Measurements from ENCODE around the gene HPCA. TPM values are rescaled to one million over a fixed set of nuclear protein-coding genes. Genes with fewer than 3 reads are reported as not detected.

The HPCA gene
- polyA plus RNA-seq, 1 experiment = 0.06 TPM

DNA sequence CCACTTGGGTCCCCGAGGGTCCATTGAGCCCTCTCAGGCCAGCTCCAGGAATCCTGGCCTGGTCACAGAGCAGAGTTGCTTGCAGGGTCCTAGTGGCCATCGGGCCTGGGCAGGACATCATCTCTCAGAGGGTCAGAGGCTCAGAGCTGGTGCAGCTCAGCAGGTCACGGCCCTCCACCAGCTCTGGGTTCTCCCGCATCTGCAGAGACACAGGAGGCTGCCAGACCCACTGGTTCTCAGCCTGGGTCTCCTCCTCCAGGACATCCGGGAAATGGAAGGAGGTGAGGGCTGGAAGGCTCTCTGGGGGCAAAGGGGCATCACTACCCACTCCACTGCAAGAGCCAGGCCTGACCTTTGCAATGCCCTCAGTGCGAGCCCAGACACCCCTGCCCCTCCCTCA lies 8.4 kb downstream of the HPCA start:
- no peak for DNase-seq (ENCODE audit: low read depth, low spot score)
- ChIA-PET CTCF (interaction anchor here (1.0 to 5.2 kb wide), 4 partner anchors 9 to 192 kb away, joined by 3 to 31 read pairs (median 4); partner anchors contain the start of gene HPCA), POLR2A (no interaction called here)
- Histone ChIP-seq H3K27ac (ENCODE audit: low read depth, low read length) (no peak overlapping the region), H3K9me3 (ENCODE audit: control insufficient read depth, insufficient read depth, low read length) (no peaks in the 10 kb centered on the region; the same call in 1 of the 2 replicates), H3K27me3 (ENCODE audit: control insufficient read depth, insufficient read depth, low read length) (peaks cover 23% of the 10 kb centered on the region), H3K4me3 (ENCODE audit: low read depth, low read length) (no peak overlapping the region)
- no peak for TF ChIP-seq CTCF (IDR thresholded peaks at IDR 0.05; ENCODE audit: low read depth, low read length)

DNA sequence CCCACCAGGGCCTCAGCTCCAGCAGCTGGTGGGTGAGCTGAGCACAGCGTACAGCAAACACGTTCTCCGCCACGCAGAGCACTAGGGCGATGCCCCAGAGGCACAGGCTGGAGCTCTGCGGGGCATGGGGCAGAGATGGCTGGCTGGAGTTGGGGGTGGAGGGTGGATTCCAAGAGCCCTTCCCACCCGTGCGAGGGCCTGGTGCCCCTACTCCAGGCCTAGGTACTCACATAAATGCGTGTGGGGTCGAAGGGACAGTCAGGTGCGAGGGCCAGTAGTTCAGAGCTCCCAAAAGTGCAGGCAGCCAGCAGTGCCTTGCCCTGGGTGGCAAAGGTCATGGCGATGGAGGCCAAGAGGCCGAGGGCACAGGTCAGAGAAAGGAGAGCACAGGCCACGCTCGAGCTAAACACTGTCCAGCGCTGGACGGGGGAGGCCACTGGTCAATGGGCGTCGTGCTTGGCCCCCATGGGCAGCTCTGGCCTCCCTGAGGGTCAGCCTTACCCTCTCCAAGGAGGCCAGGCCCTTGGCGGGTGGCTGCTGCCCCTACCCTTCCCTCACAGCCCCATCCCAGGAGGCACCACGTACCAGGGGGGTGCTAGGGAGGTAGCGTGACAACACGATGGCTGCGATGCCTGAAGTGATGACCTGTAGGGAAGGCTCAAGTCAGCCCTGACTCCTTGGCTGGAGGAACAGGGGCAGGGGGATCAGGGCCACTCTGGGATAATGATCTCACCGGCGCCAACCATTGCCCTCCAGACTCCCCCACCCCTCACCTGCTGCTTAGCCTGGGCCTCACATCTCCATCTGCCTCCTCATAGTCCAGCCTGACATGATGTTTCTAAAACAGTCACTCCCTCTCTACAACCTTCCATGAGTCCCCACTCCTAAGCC lies 9.3 kb downstream of the HPCA start:
- ChIA-PET POLR2A (no interaction called here), CTCF (interaction anchor here (1.0 to 1.1 kb wide), 2 partner anchors 10 to 192 kb away, joined by 3 to 4 read pairs; partner anchors contain the start of gene HPCA)
- Histone ChIP-seq H3K9me3 (ENCODE audit: control insufficient read depth, insufficient read depth, low read length) (no peaks in the 10 kb centered on the region; the same call in none of the 2 replicates), H3K4me3 (ENCODE audit: low read depth, low read length) (no peak overlapping the region), H3K27me3 (ENCODE audit: control insufficient read depth, insufficient read depth, low read length) (peaks cover 18% of the 10 kb centered on the region), H3K27ac (ENCODE audit: low read depth, low read length) (no peak overlapping the region)
- TF ChIP-seq CTCF (IDR thresholded peaks at IDR 0.05; ENCODE audit: low read depth, low read length) = no peak
- no peak for DNase-seq (ENCODE audit: low read depth, low spot score)

DNA sequence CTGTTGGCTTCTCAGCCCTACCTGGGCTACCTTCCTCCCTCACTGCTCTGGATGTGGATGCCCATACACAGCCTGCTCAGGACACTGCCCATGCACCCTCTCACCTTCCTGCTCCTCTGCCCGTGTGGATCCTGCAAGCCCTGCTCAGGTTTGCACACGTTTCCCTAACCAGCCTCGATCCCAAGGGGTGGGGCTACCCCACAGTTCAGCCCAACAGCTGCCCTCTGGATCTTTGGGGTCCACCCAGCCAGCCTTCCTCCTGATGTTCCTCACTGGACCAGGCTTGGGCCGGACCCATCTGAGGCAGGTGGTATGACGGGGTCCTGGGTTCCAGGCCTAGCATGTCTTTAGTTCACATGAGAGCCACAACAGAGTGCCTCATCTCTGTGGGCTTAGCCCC lies 10.2 kb downstream of the HPCA start:
- no peak for DNase-seq (ENCODE audit: low read depth, low spot score)
- H3K27me3 ChIP-seq (ENCODE audit: control insufficient read depth, insufficient read depth, low read length) = peaks cover 10% of the 10 kb centered on the region
- POLR2A ChIA-PET = no interaction called here
- CTCF ChIA-PET = interaction anchor here (0.9 kb wide), 1 partner anchor 10 kb away, joined by 5 read pairs; the partner anchor contains the start of gene HPCA
- no peak for TF ChIP-seq CTCF (IDR thresholded peaks at IDR 0.05; ENCODE audit: low read depth, low read length)
- no peaks in the 10 kb centered on the region; the same call in none of the 2 replicates for H3K9me3 ChIP-seq (ENCODE audit: control insufficient read depth, insufficient read depth, low read length)
- H3K4me3 ChIP-seq (ENCODE audit: low read depth, low read length) = no peak overlapping the region
- H3K27ac ChIP-seq (ENCODE audit: low read depth, low read length) = no peak overlapping the region

GRCh38 chr1:32897082-32898049 lies 11.1 kb downstream of the HPCA start:
- Histone ChIP-seq H3K27ac (ENCODE audit: low read depth, low read length) (no peak overlapping the region), H3K4me3 (ENCODE audit: low read depth, low read length) (no peak overlapping the region), H3K9me3 (ENCODE audit: control insufficient read depth, insufficient read depth, low read length) (no peaks in the 10 kb centered on the region; the same call in none of the 2 replicates), H3K27me3 (ENCODE audit: control insufficient read depth, insufficient read depth, low read length) (peaks cover 4% of the 10 kb centered on the region)
- ChIA-PET CTCF (interaction anchor here (0.6 to 0.9 kb wide), 2 partner anchors 11 to 128 kb away, joined by 3 to 5 read pairs; partner anchors contain the start of gene HPCA), POLR2A (no interaction called here)
- TF ChIP-seq CTCF (IDR thresholded peaks at IDR 0.05; ENCODE audit: low read depth, low read length) = no peak
- DNase-seq (ENCODE audit: low read depth, low spot score) = no peak

Measured in AG04450 (cell line).